Left cardiac atrium (tissue), 4 donors: ENCODE results near the gene MEF2C. TPM values are rescaled to one million over a fixed set of nuclear protein-coding genes. Genes with fewer than 3 reads are reported as not detected.

ENCODE experiments used
- ATAC-seq, 2 donors: fragments of 200-7000 bp; cut with Tn5 transposase; one replicate each; pipeline ENCODE4 v1.9.1; 2020; ENCODE audit warnings: mild to moderate bottlenecking in 2 of 2, moderate library complexity in 2 of 2
- DNase-seq: peaks from one replicate; pipeline ENCODE4 v3.0.0-alpha.2; 2020
- intact Hi-C, 2 donors: fragments of 100-400 bp; cut with DNase I; formaldehyde crosslinking; loops; one replicate each; pipeline versions ENCODE4 v1.14.1 to v1.15.1; 2022 to 2023
- total RNA-seq, 2 donors: library from RNA; stranded (reverse); fragmentation: NEBNext Ultra II Directional; extraction: Animal tissue kit (Norgen Biotek cat#: 25700); gene quantifications; one replicate each; pipeline ENCODE4 v1.2.1, GENCODE V29; 2021
- donor health status: DM: no; HTN: yes; CAD: no.
- donor health status: DM: no; HTN: yes; CAD: no; lungs with severe emphysema.
- donor health status: DM: yes; HTN: yes; CAD: no.
- donor health status: Dilated cardiomyopathy.

The MEF2C gene
- total RNA-seq, 2 donors from 2014 or later = 48.3 to 53.7 TPM

GRCh38 chr5:88890070-88890781, 7.2 kb upstream of the MEF2C start:
- ATAC-seq (no peak), DNase-seq (no peak)
- intact Hi-C loops = no loop called here

- intact Hi-C loops = loop anchor here (10.0 kb wide), 3 partner anchors 55 to 155 kb away; no protein-coding TSS in a partner anchor
- ATAC-seq (peak; percentile 91), DNase-seq (peak; percentile 71)
Observed at GRCh38 chr5:88889189-88890069, 6.4 kb upstream of the MEF2C start.

GRCh38 chr5:88888848-88889188, 5.8 kb upstream of the MEF2C start:
- DNase-seq (no peak), ATAC-seq (no peak)
- intact Hi-C loops = loop anchor here (10.0 kb wide), 3 partner anchors 54 to 154 kb away; no protein-coding TSS in a partner anchor

- DNase-seq = no peak
- intact Hi-C loops = loop anchor here (10.0 kb wide), 3 partner anchors 53 to 153 kb away; no protein-coding TSS in a partner anchor
- no peak for ATAC-seq
Observed at GRCh38 chr5:88888291-88888690, 5.3 kb upstream of the MEF2C start.

- intact Hi-C loops = loop anchor here (10.0 kb wide), 3 partner anchors 53 to 153 kb away; no protein-coding TSS in a partner anchor
- ATAC-seq = no peak
- no peak for DNase-seq
Observed at GRCh38 chr5:88887342-88887741, 4.4 kb upstream of the MEF2C start.

GRCh38 chr5:88886746-88887341, 3.9 kb upstream of the MEF2C start:
- intact Hi-C loops = loop anchor here (10.0 kb wide), 3 partner anchors 52 to 152 kb away; no protein-coding TSS in a partner anchor
- ATAC-seq (no peak), DNase-seq (peak; percentile 14)

GRCh38 chr5:88886252-88886651, 3.3 kb upstream of the MEF2C start:
- DNase-seq (no peak), ATAC-seq (no peak)
- intact Hi-C loops = loop anchor here (10.0 kb wide), 3 partner anchors 51 to 151 kb away; no protein-coding TSS in a partner anchor

- intact Hi-C loops = loop anchor here (10.0 kb wide), 3 partner anchors 50 to 150 kb away; no protein-coding TSS in a partner anchor
- DNase-seq = no peak
- ATAC-seq = no peak
Observed at GRCh38 chr5:88885002-88885401, 2.0 kb upstream of the MEF2C start.

GRCh38 chr5:88884608-88884877, 1.6 kb upstream of the MEF2C start:
- DNase-seq (no peak), ATAC-seq (no peak)
- intact Hi-C loops = loop anchor here (5.0 to 10.0 kb wide), 5 partner anchors 50 to 150 kb away; no protein-coding TSS in a partner anchor

- peak; percentile 77 for DNase-seq
- intact Hi-C loops = loop anchor here (5.0 to 10.0 kb wide), 5 partner anchors 49 to 149 kb away; no protein-coding TSS in a partner anchor
- ATAC-seq = peak; percentile 79
Observed at GRCh38 chr5:88883836-88884607, 1.0 kb upstream of the MEF2C start.

GRCh38 chr5:88882276-88883038, 527 bp downstream of the MEF2C start:
- no peak for DNase-seq
- intact Hi-C loops = loop anchor here (5.0 to 10.0 kb wide), 5 partner anchors 48 to 148 kb away; no protein-coding TSS in a partner anchor
- ATAC-seq = peak in 1 of 2 donors; percentile 4

- no peak for DNase-seq
- intact Hi-C loops = loop anchor here (5.0 to 10.0 kb wide), 5 partner anchors 47 to 147 kb away; no protein-coding TSS in a partner anchor
- ATAC-seq = no peak
Observed at GRCh38 chr5:88881571-88881971, 1.4 kb downstream of the MEF2C start.

- DNase-seq = no peak
- intact Hi-C loops = loop anchor here (5.0 to 10.0 kb wide), 5 partner anchors 45 to 145 kb away; no protein-coding TSS in a partner anchor
- ATAC-seq = no peak
Observed at GRCh38 chr5:88880201-88880600, 2.8 kb downstream of the MEF2C start.

- DNase-seq = no peak
Observed at GRCh38 chr5:88879724-88880123, 3.3 kb downstream of the MEF2C start.

GRCh38 chr5:88878976-88879375, 4.0 kb downstream of the MEF2C start:
- ATAC-seq (no peak), DNase-seq (no peak)
- intact Hi-C loops = no loop called here

More at GRCh38 chr5:88879724-88880123, 3.3 kb downstream of the MEF2C start:
- no peak for ATAC-seq
- intact Hi-C loops = loop anchor here (5.0 to 10.0 kb wide), 5 partner anchors 45 to 145 kb away; no protein-coding TSS in a partner anchor

GRCh38 chr5:88877826-88878225, 5.2 kb downstream of the MEF2C start:
- DNase-seq = no peak
- ATAC-seq = no peak
- intact Hi-C loops = no loop called here

GRCh38 chr5:88876714-88877113, 6.3 kb downstream of the MEF2C start:
- intact Hi-C loops = no loop called here
- ATAC-seq = no peak
- DNase-seq = no peak
